HCT116 (cell line): Measurements from ENCODE around the gene TAP1. TPM values are rescaled to one million over a fixed set of nuclear protein-coding genes. Genes with fewer than 3 reads are reported as not detected.

Experiments used
- ATAC-seq: fragments of 200-7000 bp; cut with Tn5 transposase; 2 replicates; pipeline ENCODE4 v1.9.1; 2020; ENCODE audit warnings: mild to moderate bottlenecking, moderate library complexity
- BruUV-seq: library from RNA; stranded (reverse); fragments of 400-500 nt; replicated peaks from 2 replicates; lab custom pipeline; 2021; lab: Mats Ljungman, UMichigan
- CTCF ChIA-PET: fragments of 300-600 bp; sonication (Branson Sonifier 250); formaldehyde crosslinking; loops from one replicate; lab custom pipeline; 2021; ENCODE audit warnings: antibody characterized with exemption; lab: Charles Lee
- POLR2A ChIA-PET: fragments of 300-600, 350-600 bp; sonication (Branson Sonifier 250); formaldehyde crosslinking; loops from one replicate; lab custom pipeline; 2021; ENCODE audit warnings: antibody characterized with exemption; lab: Charles Lee
- RAD21 ChIA-PET, 2 experiments: fragments of 300-600 bp; sonication (Branson Sonifier 250); formaldehyde crosslinking; loops; one replicate each; lab custom pipeline; 2023; ENCODE audit warnings: low total read pairs in 2 of 2; ENCODE audit not compliant: uncharacterized antibody in 2 of 2, unreplicated experiment in 2 of 2, low non-redundant PET in 1 of 2; lab: Charles Lee
- DNase-seq: peaks from one replicate; pipeline ENCODE4 v3.0.0-alpha.2; 2010; ENCODE audit warnings: low read depth, low spot score
- H2AFZ ChIP-seq: fragments of 200-600 bp; shearing (Covaris generic), sonication (generic); 2 replicates; pipeline ENCODE4 v1.6.1; 2017; ENCODE audit warnings: low read depth, mixed run types, mixed read lengths, antibody characterized with exemption, low read length; ENCODE audit not compliant: poor library complexity, severe bottlenecking
- H3K27ac ChIP-seq: 2 replicates; pipeline ENCODE4 v1.5.1; 2012; ENCODE audit warnings: low read depth, low read length
- H3K27me3 ChIP-seq: fragments of 200-600 bp; sonication (generic); 2 replicates; pipeline ENCODE4 v1.6.1; 2016; ENCODE audit warnings: mixed run types, low read length, mixed read lengths; ENCODE audit not compliant: insufficient read depth
- H3K36me3 ChIP-seq, 2 experiments: fragments of 200-500 bp in 1 of 2; fragments of 200-600 bp in 1 of 2; sonication (Bioruptor generic) in 1 of 2; sonication (generic) in 1 of 2; 2 replicates each; pipeline versions ENCODE4 v1.5.1 to v1.6.1; 2014 to 2016; ENCODE audit warnings: low read length in 2 of 2, inconsistent platforms in 1 of 2, mixed read lengths in 1 of 2, mixed run types in 1 of 2; ENCODE audit not compliant: insufficient read depth in 2 of 2, control insufficient read depth in 1 of 2
- H3K4me1 ChIP-seq, 2 experiments: fragments of 200-600 bp in 1 of 2; sonication (generic) in 1 of 2; 2 replicates each; pipeline versions ENCODE4 v1.5.1 to v1.6.1; 2012 to 2017; ENCODE audit warnings: low read length in 2 of 2, inconsistent platforms in 1 of 2, mild to moderate bottlenecking in 1 of 2, mixed read lengths in 1 of 2, mixed run types in 1 of 2, moderate library complexity in 1 of 2; ENCODE audit not compliant: insufficient read depth in 2 of 2, control insufficient read depth in 1 of 2
- H3K4me2 ChIP-seq: fragments of 200-600 bp; sonication (generic); 2 replicates; pipeline ENCODE4 v1.6.1; 2017; ENCODE audit warnings: mixed run types, low read length, mixed read lengths
- H3K4me3 ChIP-seq, 2 experiments: fragments of 200-600 bp in 1 of 2; sonication (generic) in 1 of 2; replicated peaks in 1 of 2; 2 replicates each; pipeline ENCODE4 v1.5.1; 2011 to 2016; ENCODE audit warnings: low read length in 2 of 2, control low read depth in 1 of 2, low read depth in 1 of 2, mild to moderate bottlenecking in 1 of 2, mixed read lengths in 1 of 2, mixed run types in 1 of 2
- H3K79me2 ChIP-seq: fragments of 200-600 bp; sonication (generic); 2 replicates; pipeline ENCODE4 v1.6.1; 2017; ENCODE audit warnings: mild to moderate bottlenecking, mixed run types, low read length, moderate library complexity, mixed read lengths; ENCODE audit not compliant: insufficient read depth
- H3K9ac ChIP-seq: fragments of 200-600 bp; sonication (generic); 2 replicates; pipeline ENCODE4 v1.6.1; 2016; ENCODE audit warnings: low read length, mixed read lengths
- H3K9me2 ChIP-seq: fragments of 200-600 bp; sonication (generic), shearing (Covaris generic); 2 replicates; pipeline ENCODE4 v1.6.1; 2017; ENCODE audit warnings: mixed run types, mild to moderate bottlenecking, moderate library complexity; ENCODE audit not compliant: insufficient read depth
- H3K9me3 ChIP-seq, 2 experiments: fragments of 200-500 bp in 1 of 2; fragments of 200-600 bp in 1 of 2; sonication (Bioruptor generic) in 1 of 2; sonication (generic) in 1 of 2; 2 replicates each; pipeline ENCODE4 v1.6.1; 2014 to 2017; ENCODE audit warnings: low read length in 2 of 2, mixed read lengths in 2 of 2, inconsistent platforms in 1 of 2, low read depth in 1 of 2, mild to moderate bottlenecking in 1 of 2, mixed run types in 1 of 2, moderate library complexity in 1 of 2; ENCODE audit not compliant: control insufficient read depth in 1 of 2, insufficient read depth in 1 of 2
- H4K20me1 ChIP-seq: fragments of 200-600 bp; sonication (generic), shearing (Covaris generic); 2 replicates; pipeline ENCODE4 v1.6.1; 2017; ENCODE audit warnings: mixed run types, mild to moderate bottlenecking, moderate library complexity; ENCODE audit not compliant: insufficient read depth
- ATF3 ChIP-seq: IDR thresholded peaks from 2 replicates; pipeline ENCODE4 v1.6.1; 2012
- CTCF ChIP-seq, 3 experiments: fragments of 200-600 bp in 1 of 3; sonication (generic) in 1 of 3; IDR thresholded peaks in 2 of 3; conservative IDR thresholded peaks in 1 of 3; 2 replicates each; pipeline ENCODE4 v1.5.1; 2012 to 2017; ENCODE audit warnings: low read depth in 2 of 3, low read length in 2 of 3, antibody characterized with exemption in 1 of 3, borderline replicate concordance in 1 of 3, control low read depth in 1 of 3, mild to moderate bottlenecking in 1 of 3, mixed read lengths in 1 of 3, mixed run types in 1 of 3, moderate library complexity in 1 of 3; ENCODE audit not compliant: insufficient read depth in 1 of 3
- EGR1 ChIP-seq: IDR thresholded peaks from 2 replicates; pipeline ENCODE4 v1.6.1; 2012; ENCODE audit warnings: low read depth
- EZH2 ChIP-seq: fragments of 200-600 bp; sonication (generic); IDR thresholded peaks from 2 replicates; pipeline ENCODE4 v1.6.1; 2017; ENCODE audit warnings: antibody characterized with exemption, mixed run types
- JUND ChIP-seq: IDR thresholded peaks from 2 replicates; pipeline ENCODE4 v1.6.1; 2012
- MAX ChIP-seq: IDR thresholded peaks from 2 replicates; pipeline ENCODE4 v1.6.1; 2012
- POLR2A ChIP-seq: IDR thresholded peaks from 2 replicates; pipeline ENCODE4 v1.7.0; 2011; ENCODE audit warnings: borderline replicate concordance; ENCODE audit not compliant: insufficient read depth, insufficient read length; ENCODE audit errors: extremely low read depth
- POLR2AphosphoS5 ChIP-seq: IDR thresholded peaks from 2 replicates; pipeline ENCODE4 v1.6.1; 2011; ENCODE audit warnings: mild to moderate bottlenecking, low read depth, low read length, moderate library complexity
- RAD21 ChIP-seq: IDR thresholded peaks from 2 replicates; pipeline ENCODE4 v1.6.1; 2012; ENCODE audit warnings: low read depth, mild to moderate bottlenecking
- REST ChIP-seq: IDR thresholded peaks from 2 replicates; pipeline ENCODE4 v1.6.1; 2012; ENCODE audit warnings: low read depth
- SIN3A ChIP-seq: IDR thresholded peaks from 2 replicates; pipeline ENCODE4 v1.6.1; 2012; ENCODE audit warnings: low read depth
- SP1 ChIP-seq: IDR thresholded peaks from 2 replicates; pipeline ENCODE4 v1.6.1; 2012; ENCODE audit warnings: low read depth
- SRF ChIP-seq: IDR thresholded peaks from 2 replicates; pipeline ENCODE4 v1.6.1; 2012; ENCODE audit warnings: low read depth
- TCF7L2 ChIP-seq: IDR thresholded peaks from 2 replicates; pipeline ENCODE4 v1.7.0; 2011; ENCODE audit warnings: borderline replicate concordance, inconsistent platforms; ENCODE audit not compliant: insufficient read depth, insufficient read length; ENCODE audit errors: extremely low read depth
- YY1 ChIP-seq: IDR thresholded peaks from 2 replicates; pipeline ENCODE4 v1.6.1; 2011; ENCODE audit warnings: low read length, low read depth, moderate library complexity, mild to moderate bottlenecking; ENCODE audit not compliant: insufficient replicate concordance; ENCODE audit errors: extremely low read depth
- ZFX ChIP-seq: fragments of 450-650 bp; IDR thresholded peaks from 2 replicates; pipeline ENCODE4 v1.6.1; 2017
- intact Hi-C: fragments of 100-400 bp; cut with micrococcal nuclease; formaldehyde crosslinking; loops from 2 replicates; pipeline ENCODE4 v1.10.0; 2022
- total RNA-seq: library from RNA; stranded (reverse); gene quantifications from one replicate; pipeline ENCODE4 v1.2.1, GENCODE V29; 2021; ENCODE audit not compliant: unreplicated experiment

TAP1 gene
- total RNA-seq, 1 experiment from 2014 or later = 32.2 TPM

GRCh38 chr6:32894085-32895005 is 40.8 kb upstream of the TAP1 start (continued):
- no peak for TF ChIP-seq CTCF (IDR thresholded peaks at IDR 0.05 in 2 of 3, conservative IDR thresholded peaks at IDR 0.05 in 1 of 3; ENCODE audit: borderline replicate concordance in 1 of 3, insufficient read depth in 1 of 3, low read depth in 2 of 3, low read length in 2 of 3)
- TF ChIP-seq EZH2 = no peak
- no peak for TF ChIP-seq POLR2A

- ATAC-seq (no peak), DNase-seq (no peak)
- H3K27me3 ChIP-seq = no peaks in the 10 kb centered on the region
- no TSS peak for BruUV-seq
- H3K9ac ChIP-seq = no peak overlapping the region
- ChIA-PET POLR2A (no interaction called here), RAD21 (no interaction called here), CTCF (no interaction called here)
- H3K79me2 ChIP-seq = no peaks in the 10 kb centered on the region
- no peaks in the 10 kb centered on the region for H3K9me3 ChIP-seq
- H2AFZ ChIP-seq = no peak overlapping the region
- no peaks in the 10 kb centered on the region for H3K36me3 ChIP-seq
- H3K4me3 ChIP-seq = no peak overlapping the region
- no peak overlapping the region for H3K27ac ChIP-seq
- no peaks in the 10 kb centered on the region for H3K9me2 ChIP-seq
- no peak overlapping the region for H3K4me2 ChIP-seq
- intact Hi-C loops = no loop called here
- no peaks in the 10 kb centered on the region for H4K20me1 ChIP-seq
- H3K4me1 ChIP-seq = peaks cover 4 to 22% of the 10 kb centered on the region in 2 experiments; a peak in 3 of 4 replicates
- TF ChIP-seq SIN3A (no peak), MAX (no peak), TCF7L2 (no peak), RAD21 (no peak), POLR2AphosphoS5 (no peak), CTCF (IDR thresholded peaks at IDR 0.05 in 2 of 3, conservative IDR thresholded peaks at IDR 0.05 in 1 of 3; ENCODE audit: borderline replicate concordance in 1 of 3, insufficient read depth in 1 of 3, low read depth in 2 of 3, low read length in 2 of 3) (no peak), ATF3 (no peak), EGR1 (no peak), JUND (no peak), SRF (no peak), SP1 (no peak), YY1 (no peak), ZFX (no peak), REST (no peak), EZH2 (no peak)
These were observed 37.3 kb upstream of the TAP1 start for GRCh38 chr6:32890831-32891230.
